Measurements from ENCODE around the gene CFAP20.

Gene CFAP20

GRCh38 chr16:58129097-58129936, at the start of gene CFAP20:
Gene CFAP20, minus strand, starts transcription at chr16:58129381. Its CDS starts 266 bp downstream, at chr16:58129115.
- peak; percentile 99 for DNase-seq (ENCODE audit: low read depth)

DNA sequence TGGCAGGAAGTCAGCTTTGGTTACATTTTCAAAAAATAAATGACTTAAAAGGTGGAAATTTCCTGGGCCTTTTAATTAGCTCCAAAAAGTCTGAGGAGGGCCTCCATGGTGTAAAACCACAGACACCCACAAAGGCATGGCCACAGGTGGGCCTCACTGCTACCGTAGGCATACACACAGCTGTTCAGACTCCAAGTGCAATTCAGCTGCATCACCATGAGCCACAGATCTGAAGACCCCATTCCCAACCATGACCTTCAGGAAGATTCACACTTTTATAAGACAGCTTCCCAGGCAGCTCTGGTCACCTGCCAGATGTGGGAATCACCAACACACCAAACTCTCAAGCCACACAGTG, 48.2 kb upstream of the CFAP20 start:
- DNase-seq (ENCODE audit: low read depth): no peak

DNA sequence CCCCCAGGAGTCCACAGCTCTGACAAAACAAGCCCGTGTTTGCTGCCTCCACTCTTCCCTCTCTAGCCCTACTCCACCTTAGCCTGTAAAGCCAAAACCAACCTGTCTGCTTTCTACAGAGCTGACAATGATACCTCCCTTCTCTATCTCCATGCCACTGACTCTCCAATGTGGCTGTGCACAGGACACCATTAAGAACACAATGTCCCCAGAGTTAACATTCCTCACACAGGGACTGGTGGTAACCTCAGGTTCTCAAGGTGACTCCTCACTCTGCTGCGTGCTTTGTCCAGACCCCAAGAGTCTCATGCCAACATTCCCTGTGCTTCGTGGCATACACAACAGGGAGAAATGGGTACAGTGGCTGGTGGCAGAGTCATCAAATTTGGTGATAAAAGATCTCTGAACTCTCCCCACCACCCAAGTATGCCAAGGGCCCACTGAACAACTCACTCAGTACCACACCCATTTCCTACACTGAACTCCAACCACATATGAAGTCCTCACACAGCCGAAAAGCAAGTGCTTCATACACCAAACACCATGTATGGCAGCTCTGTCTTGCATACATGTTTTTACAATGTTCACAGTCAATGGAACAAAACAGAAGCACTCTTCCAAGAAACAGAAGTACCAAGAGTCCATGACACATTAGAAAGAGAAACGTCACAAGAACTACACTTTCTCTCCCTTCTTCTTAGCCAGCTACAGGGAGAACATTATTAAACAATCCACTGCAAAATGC, 47.6 kb upstream of the CFAP20 start:
- no peak for DNase-seq (ENCODE audit: low read depth)

GRCh38 chr16:58170223-58170622, 41.0 kb upstream of the CFAP20 start:
- no peak for DNase-seq (ENCODE audit: low read depth)

GRCh38 chr16:58160855-58161254, 31.7 kb upstream of the CFAP20 start:
- no peak for DNase-seq (ENCODE audit: low read depth)

- no peak for DNase-seq (ENCODE audit: low read depth)
Measured at GRCh38 chr16:58158725-58159124, 29.5 kb upstream of the CFAP20 start.

GRCh38 chr16:58157951-58158540, 28.9 kb upstream of the CFAP20 start:
- DNase-seq (ENCODE audit: low read depth): no peak

GRCh38 chr16:58157239-58157638, 28.1 kb upstream of the CFAP20 start:
- no peak for DNase-seq (ENCODE audit: low read depth)

GRCh38 chr16:58155839-58156238, 26.7 kb upstream of the CFAP20 start:
- DNase-seq (ENCODE audit: low read depth): no peak

- no peak for DNase-seq (ENCODE audit: low read depth)
Measured at GRCh38 chr16:58154345-58154744, 25.2 kb upstream of the CFAP20 start.

GRCh38 chr16:58152246-58152868, 23.2 kb upstream of the CFAP20 start:
- no peak for DNase-seq (ENCODE audit: low read depth)

DNA sequence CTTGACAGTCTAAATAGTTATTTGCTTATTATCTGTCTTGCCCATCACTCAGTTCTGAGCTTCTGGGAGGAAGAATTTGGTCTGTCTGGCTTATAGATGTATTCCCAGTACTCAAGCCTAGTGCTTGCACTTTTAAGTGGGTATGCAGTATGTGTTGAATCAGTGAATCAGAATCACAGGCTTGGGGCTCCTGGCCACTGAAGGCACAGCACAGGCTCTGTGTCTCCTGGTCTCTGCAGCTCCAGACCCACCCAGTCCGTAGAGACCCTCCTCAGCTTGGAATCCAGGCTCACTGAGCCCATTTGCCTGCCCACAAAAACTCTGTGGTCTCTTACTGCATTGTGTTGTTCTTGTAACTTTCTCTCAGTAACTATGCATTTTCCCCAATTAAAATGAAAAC, 19.3 kb upstream of the CFAP20 start:
- no peak for DNase-seq (ENCODE audit: low read depth)

DNA sequence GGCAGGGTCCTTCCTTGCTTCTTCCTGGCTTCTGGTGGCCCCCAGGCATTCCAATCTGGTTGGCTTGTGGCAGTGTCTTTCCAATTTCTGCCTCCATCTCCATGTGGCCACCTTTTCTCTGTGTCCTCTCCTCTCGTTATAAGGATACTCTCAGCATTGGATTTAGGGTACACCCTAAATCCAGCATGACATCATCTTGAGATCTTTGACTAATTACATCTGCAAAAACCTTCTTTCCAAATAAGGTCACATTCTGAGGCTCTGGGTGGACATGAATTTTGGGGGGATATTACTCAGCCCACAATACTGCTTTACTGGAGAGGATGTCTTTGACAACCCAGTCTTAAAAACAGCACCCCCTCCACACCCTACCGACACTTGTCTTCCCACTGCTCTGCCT, 18.9 kb upstream of the CFAP20 start:
- no peak for DNase-seq (ENCODE audit: low read depth)

GRCh38 chr16:58138852-58139251, 9.7 kb upstream of the CFAP20 start:
- no peak for DNase-seq (ENCODE audit: low read depth)

DNA sequence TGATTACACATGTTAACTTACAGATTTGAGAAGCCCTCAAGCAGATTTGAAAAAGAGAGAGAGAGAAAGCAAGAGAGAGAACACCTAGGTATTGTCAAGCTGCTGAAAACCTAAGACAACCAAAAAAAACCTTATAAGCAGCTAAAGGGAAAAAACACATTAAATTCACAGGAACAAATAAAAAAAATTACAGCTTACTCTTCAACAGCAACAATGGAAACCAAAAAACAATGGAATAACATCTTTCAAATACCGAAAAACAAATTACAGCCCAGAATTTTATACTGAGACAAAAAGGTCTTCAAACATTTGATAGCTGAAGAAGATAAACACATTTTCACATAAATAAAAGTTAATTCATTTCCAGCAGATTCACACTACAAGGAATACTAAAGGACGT, 8.4 kb upstream of the CFAP20 start:
- no peak for DNase-seq (ENCODE audit: low read depth)

- DNase-seq (ENCODE audit: low read depth): no peak
Measured at GRCh38 chr16:58128711-58129096, 477 bp downstream of the CFAP20 start.

- DNase-seq (ENCODE audit: low read depth): no peak
Measured at GRCh38 chr16:58128181-58128631, 975 bp downstream of the CFAP20 start.

DNA sequence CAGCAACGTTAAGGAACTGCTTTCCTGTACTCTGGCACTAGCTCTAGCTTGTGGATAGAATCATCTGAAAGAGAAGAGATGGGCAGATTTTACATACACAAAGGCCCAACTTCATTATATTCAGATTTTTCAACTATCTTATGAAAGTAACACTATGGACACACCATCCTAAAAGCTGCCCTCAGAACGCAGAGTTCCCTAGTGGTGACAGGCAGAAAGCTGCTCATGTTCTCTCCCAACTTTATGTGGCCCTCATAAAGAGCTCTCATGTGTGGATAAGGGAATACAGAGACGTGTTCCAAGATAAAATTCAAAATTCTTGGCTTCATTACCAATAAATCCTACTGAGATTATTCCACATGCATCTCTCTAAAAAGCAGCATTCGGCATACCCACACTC, 1.5 kb downstream of the CFAP20 start:
- DNase-seq (ENCODE audit: low read depth): no peak

GRCh38 chr16:58127033-58127556, 2.1 kb downstream of the CFAP20 start:
- DNase-seq (ENCODE audit: low read depth): peak; percentile 65

DNA sequence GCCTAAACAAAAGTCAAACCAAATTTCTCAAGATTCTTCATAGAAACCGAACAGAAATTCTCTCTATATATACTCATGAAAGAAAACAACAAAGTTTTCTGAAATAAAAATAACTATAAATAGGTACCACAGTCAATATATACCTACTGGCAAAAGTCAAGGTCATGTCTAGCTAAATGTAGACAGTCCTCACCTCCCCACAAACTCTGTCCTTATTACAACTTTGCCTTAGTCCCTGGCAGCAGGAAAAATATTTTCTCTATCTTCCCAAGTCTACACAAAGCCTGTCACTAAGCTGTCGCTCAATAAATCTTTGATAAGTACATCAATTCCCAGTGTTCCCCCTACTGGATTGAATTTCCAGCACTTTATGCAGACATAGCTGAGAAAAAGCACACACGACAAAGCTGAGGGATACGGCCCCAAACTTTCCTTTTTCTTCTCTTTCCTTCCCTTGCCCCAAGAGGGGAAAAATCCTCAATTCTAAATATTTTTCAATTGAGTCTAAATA, 2.7 kb downstream of the CFAP20 start:
- no peak for DNase-seq (ENCODE audit: low read depth)

- DNase-seq (ENCODE audit: low read depth): no peak
Measured at GRCh38 chr16:58125781-58126335, 3.3 kb downstream of the CFAP20 start.

DNA sequence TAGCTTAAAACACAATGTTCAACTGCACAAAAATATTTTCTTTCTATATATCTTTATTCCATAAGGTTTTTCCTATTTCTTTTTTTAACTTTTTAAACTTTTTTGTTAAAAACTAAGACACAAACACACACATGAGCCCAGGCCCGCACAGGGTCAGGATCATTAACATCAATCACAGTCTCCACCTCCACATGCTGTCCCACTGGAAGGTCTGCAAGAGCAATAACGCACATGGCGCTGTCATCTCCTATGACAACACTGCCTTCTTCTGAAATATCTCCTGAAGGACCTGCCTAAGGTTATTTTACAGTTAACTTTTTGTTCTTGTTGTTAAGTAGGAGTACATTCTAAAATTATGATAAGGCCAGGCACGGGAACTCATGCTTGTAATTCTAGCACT, 4.1 kb downstream of the CFAP20 start:
- no peak for DNase-seq (ENCODE audit: low read depth)
